ENCODE measurements around the gene RACGAP1.

The RACGAP1 gene

GRCh38 chr12:50060120-50060468, 34.8 kb upstream of the RACGAP1 start:
- no peak for DNase-seq (ENCODE audit: low read depth)
- no peak overlapping the region for H3K4me3 ChIP-seq (replicated peaks; ENCODE audit: low read depth, low read length)
- no peak for TF ChIP-seq CTCF (IDR thresholded peaks at IDR 0.05; ENCODE audit: low read length, missing control alignments)

DNA sequence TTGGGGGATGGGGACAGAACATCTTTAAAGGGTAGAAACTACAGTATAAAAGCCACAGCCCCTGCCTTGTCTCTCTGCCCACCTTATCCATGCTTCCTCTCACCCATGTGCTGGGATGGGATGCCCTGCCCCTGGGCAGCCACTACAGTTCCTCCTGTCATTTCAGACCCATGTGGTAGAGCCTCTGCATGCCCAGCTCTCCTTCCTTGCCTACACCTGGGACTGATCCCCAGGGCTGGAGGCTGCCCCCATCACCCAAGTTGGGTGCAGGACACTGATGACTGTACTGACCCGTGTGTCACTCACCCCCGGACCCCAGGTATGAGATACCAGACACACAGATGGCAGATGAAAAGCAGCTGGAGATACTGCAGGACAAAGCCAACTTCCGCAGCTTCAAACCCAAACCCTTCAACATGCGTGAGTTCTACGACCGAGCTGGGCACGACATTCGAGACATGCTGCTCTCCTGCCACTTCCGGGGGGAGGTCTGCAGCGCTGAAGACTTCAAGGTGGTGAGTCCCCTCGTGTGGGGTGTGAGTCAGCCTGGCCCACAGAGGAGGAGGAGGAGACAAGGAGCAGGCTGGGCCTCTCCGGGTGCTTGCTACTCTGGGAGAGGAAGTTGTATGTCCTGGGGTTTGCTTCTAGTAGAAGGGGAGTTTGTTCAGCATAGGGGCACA, 34.3 kb upstream of the RACGAP1 start:
- H3K4me3 ChIP-seq (replicated peaks; ENCODE audit: low read depth, low read length) = no peak overlapping the region
- no peak for TF ChIP-seq CTCF (IDR thresholded peaks at IDR 0.05; ENCODE audit: low read length, missing control alignments)
- DNase-seq (ENCODE audit: low read depth) = no peak

GRCh38 chr12:50058743-50059312, 33.5 kb upstream of the RACGAP1 start:
- TF ChIP-seq CTCF (IDR thresholded peaks at IDR 0.05; ENCODE audit: low read length, missing control alignments) = no peak
- no peak for DNase-seq (ENCODE audit: low read depth)
- H3K4me3 ChIP-seq (replicated peaks; ENCODE audit: low read depth, low read length) = no peak overlapping the region

- H3K4me3 ChIP-seq (replicated peaks; ENCODE audit: low read depth, low read length) = peak overlapping the region; percentile 60
- no peak for TF ChIP-seq CTCF (IDR thresholded peaks at IDR 0.05; ENCODE audit: low read length, missing control alignments)
- DNase-seq (ENCODE audit: low read depth) = no peak
Observed at GRCh38 chr12:50057896-50058670, 32.8 kb upstream of the RACGAP1 start.

- DNase-seq (ENCODE audit: low read depth) = peak; percentile 68
- peak within 1 kb of the TSS; percentile 60 for H3K4me3 ChIP-seq (replicated peaks; ENCODE audit: low read depth, low read length)
- no peak for TF ChIP-seq CTCF (IDR thresholded peaks at IDR 0.05; ENCODE audit: low read length, missing control alignments)
Observed at GRCh38 chr12:50057000-50057841, 31.9 kb upstream of the RACGAP1 start, which contains the start of gene ASIC1. TSS of gene ASIC1 (plus strand) at chr12:50057596. CDS start at chr12:50058767, 1,171 bp downstream.

DNA sequence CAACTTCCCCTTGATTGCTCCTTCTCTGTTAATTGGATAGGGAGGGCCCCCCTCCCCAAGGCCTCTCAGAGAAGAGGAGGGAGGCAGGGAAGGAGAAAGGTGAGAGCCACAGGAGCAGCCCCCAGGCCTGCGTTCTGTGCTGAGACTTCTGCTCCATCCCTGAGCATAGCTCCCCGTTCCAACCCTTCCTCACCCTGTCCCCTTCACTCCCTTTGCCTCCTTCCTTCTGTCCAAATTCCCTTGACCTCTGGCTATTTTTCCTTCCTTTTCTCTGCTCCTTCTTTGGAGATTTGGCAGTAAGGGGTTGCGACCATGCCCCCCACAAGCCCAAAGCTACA, 31.3 kb upstream of the RACGAP1 start:
- no peak for TF ChIP-seq CTCF (IDR thresholded peaks at IDR 0.05; ENCODE audit: low read length, missing control alignments)
- H3K4me3 ChIP-seq (replicated peaks; ENCODE audit: low read depth, low read length) = peak overlapping the region; percentile 60
- no peak for DNase-seq (ENCODE audit: low read depth)
